ENCODE measurements around the gene NUFIP2. TPM values are rescaled to one million over a fixed set of nuclear protein-coding genes. Genes with fewer than 3 reads are reported as not detected.
"Not testable (repeated sequence)": the region's sequence is repeated elsewhere in the genome, so short reads cannot be mapped to it uniquely, and the experiment has no call there.

NUFIP2 gene
- total RNA-seq, 1 donor from 2014 or later, result 28.1 TPM

DNA sequence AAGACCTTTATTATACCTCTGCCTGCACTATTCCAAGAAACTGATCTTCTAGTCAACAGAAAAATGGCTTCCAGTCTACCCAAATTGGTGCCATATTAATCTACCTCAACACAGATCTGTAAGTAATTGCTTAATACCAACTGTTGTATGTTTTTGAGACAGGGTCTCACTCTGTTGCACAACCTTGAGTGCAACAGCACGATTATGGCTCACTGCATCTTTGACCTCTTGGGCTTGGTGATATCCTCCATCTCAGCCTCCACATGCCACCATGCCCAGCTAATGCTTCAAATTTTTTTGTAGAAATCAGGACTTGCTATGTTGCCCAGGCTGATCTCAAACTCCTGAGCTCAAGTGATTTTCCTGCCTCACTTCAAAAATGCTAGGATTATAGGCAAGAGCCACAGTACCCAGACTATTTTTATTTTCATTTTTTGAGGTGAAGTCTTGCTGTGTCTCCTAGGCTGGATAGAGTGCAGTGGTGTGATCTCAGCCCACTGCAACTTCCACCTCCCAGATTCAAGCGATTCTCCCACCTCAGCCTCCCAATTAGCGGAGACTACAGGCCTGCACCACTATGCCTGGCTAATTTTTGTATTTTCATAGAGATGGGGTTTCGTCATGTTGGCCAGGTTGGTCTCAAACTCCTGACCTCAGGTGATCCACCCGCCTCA, 14.4 kb downstream of the NUFIP2 start:
- DNase-seq (ENCODE audit: low read depth), result no peak
- no peak overlapping the region for H3K4me3 ChIP-seq (ENCODE audit: low read depth, low read length)
- TF ChIP-seq, protein P1, sequence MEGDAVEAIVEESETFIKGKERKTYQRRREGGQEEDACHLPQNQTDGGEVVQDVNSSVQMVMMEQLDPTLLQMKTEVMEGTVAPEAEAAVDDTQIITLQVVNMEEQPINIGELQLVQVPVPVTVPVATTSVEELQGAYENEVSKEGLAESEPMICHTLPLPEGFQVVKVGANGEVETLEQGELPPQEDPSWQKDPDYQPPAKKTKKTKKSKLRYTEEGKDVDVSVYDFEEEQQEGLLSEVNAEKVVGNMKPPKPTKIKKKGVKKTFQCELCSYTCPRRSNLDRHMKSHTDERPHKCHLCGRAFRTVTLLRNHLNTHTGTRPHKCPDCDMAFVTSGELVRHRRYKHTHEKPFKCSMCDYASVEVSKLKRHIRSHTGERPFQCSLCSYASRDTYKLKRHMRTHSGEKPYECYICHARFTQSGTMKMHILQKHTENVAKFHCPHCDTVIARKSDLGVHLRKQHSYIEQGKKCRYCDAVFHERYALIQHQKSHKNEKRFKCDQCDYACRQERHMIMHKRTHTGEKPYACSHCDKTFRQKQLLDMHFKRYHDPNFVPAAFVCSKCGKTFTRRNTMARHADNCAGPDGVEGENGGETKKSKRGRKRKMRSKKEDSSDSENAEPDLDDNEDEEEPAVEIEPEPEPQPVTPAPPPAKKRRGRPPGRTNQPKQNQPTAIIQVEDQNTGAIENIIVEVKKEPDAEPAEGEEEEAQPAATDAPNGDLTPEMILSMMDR (conservative IDR thresholded peaks at IDR 0.05; ENCODE audit: low read depth, low read length), result no peak

DNA sequence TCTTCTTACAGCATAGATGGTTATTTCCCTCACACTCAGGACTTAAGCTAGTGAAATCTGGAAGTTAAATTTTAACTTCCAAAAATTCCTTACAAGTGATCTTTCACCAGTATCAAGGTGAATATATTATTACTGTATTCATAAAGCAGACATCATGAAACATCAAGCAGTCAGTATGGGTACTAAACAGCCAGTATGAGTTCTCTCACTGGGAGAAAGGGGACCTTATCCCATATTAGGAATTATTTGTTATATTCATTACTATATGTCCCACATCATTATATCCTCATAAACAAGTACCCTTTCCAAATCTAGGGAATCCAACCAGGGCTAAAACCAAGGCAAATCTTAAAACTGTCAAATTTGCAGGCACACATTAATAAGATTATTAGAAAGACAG, 15.3 kb downstream of the NUFIP2 start:
- H3K4me3 ChIP-seq (ENCODE audit: low read depth, low read length), result no peak overlapping the region
- no peak for DNase-seq (ENCODE audit: low read depth)
- TF ChIP-seq, protein P1 (conservative IDR thresholded peaks at IDR 0.05; ENCODE audit: low read depth, low read length), result no peak

DNA sequence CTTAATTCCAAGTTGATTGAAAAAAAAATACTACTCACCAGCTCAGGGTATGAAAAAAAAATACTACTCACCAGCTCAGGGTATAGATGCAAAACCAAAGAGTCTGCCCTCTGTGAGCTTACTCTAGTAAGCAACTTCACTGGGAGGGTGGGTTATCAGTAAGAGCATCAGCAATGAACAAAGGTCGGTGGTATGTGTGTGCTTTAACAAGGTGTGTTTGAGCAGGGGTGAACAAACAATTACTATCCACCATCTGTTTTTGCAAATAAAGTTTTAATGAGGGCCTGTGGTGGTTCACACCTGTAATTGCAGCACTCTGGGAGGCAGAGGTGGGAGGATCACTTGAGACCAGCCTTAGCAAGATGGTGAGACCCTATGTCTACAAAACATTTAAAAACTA, 20.0 kb downstream of the NUFIP2 start:
- DNase-seq (ENCODE audit: low read depth), result no peak
- TF ChIP-seq, protein P1 (conservative IDR thresholded peaks at IDR 0.05; ENCODE audit: low read depth, low read length), result no peak
- no peak overlapping the region for H3K4me3 ChIP-seq (ENCODE audit: low read depth, low read length)

DNA sequence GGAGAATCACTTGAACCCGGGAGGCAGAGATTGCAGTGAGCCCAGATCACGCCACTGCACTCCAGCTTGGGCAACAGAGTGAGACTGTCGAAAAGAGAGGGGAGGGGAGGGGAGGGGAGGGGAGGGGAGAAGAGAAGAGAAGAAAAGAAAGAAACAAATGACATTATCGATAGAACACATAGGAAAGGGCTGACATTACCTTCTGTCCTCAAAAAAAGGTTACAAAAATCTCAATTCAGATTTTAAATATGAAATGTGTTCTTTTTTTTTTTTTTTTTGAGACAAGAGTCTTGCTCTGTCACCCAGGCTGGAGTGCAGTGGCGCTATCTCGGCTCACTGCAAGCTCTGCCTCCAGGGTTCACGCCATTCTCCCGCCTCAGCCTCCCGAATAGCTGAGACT, 22.0 kb downstream of the NUFIP2 start:
- not testable (repeated sequence) for H3K4me3 ChIP-seq (ENCODE audit: low read depth, low read length); DNase-seq (ENCODE audit: low read depth)

DNA sequence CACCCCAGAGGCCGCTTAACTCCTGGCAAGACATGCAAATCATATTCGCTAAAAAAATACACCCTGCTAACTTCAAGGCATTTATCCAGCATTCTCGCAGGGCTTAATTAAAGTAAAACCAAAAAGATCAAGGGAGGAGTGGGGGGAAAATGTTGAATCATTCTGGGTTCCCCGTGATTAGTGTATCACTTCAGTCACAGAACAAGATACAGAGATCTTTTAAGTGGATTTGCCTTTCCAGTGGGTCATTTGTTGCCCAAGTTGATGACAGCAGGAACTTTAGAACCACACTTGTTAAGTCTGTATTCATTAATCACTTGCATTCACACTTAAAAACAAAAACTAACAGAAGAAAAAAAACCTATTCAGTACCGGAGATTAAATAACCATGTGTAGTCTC, 30.0 kb downstream of the NUFIP2 start:
- H3K4me3 ChIP-seq (ENCODE audit: low read depth, low read length), result no peak overlapping the region
- TF ChIP-seq, protein P1 (conservative IDR thresholded peaks at IDR 0.05; ENCODE audit: low read depth, low read length), result no peak
- DNase-seq (ENCODE audit: low read depth), result no peak

DNA sequence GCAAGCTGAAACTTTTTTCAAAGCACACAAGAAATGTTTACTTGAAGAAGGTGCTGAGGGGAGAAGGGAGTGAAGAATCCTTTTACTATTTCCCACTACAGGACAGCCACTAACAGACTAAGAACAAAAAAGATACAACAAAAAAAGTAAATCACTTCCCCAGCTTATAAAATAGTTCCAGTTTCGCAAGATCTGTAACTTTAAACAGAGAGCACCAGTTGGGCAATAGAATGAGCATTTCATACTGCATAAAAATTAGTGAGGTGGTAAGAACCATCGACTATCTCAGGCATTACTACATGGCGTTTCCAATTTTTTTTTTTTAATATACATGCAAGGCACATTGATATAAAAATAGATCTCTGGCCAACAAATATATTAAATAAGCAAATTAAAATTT, 36.2 kb downstream of the NUFIP2 start:
- H3K4me3 ChIP-seq (ENCODE audit: low read depth, low read length), result no peak overlapping the region
- TF ChIP-seq, protein P1 (conservative IDR thresholded peaks at IDR 0.05; ENCODE audit: low read depth, low read length), result no peak
- no peak for DNase-seq (ENCODE audit: low read depth)

DNA sequence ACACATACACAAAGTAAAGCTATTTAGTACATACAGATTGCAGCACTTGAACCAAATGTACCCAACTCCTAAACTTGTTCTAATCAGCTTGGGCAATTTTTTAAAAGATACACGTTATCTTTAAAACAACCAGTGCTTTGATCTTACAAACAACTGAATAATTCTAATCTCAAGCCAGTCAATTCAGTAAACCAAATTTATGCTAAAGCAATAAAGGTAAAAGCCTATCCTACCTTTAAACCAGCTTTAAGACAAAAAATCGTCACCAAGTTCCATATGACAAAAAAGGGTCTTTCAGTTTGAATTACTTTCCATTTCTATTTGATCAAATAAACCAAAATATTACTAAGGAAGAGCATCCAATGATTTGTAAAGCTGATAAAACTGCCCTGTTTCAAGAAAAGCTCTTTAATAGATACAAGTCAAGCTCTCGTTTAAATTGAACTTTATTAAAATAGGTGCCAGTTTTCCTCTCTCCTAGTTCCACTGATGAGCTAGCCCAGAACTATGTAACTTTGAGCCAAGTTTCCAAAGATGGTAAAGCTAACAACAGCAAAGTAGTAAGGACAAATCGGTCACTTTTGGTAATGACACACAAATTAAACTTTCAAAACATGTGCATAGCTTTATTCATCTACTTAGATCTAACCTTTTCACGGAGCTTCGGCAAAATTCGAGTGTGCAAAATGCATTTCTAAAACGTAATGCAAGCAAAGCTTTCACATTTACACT, 37.0 kb downstream of the NUFIP2 start:
- TF ChIP-seq, protein P1 (conservative IDR thresholded peaks at IDR 0.05; ENCODE audit: low read depth, low read length), result no peak
- no peak overlapping the region for H3K4me3 ChIP-seq (ENCODE audit: low read depth, low read length)

More for the DNA sequence above, 37.0 kb downstream of the NUFIP2 start:
- no peak for DNase-seq (ENCODE audit: low read depth)
